Measurements from ENCODE around the gene SPSB1. TPM values are rescaled to one million over a fixed set of nuclear protein-coding genes. Genes with fewer than 3 reads are reported as not detected.
A peak's percentile ranks its signal among the peaks of the same experiment; 100 is the strongest.

SPSB1 gene
- total and polyA plus RNA-seq, 7 experiments from 2014 or later, result 1.4 to 10.3 (median 1.9) TPM

GRCh38 chr1:9401080-9401453 is 108.4 kb downstream of the SPSB1 start:
- Histone ChIP-seq H3K27me3 (ENCODE audit: control insufficient read depth in 2 of 2, insufficient read depth in 2 of 2, low read length in 2 of 2) (no peaks in the 10 kb centered on the region), H3K9me3 (ENCODE audit: control insufficient read depth in 2 of 3, low read length in 3 of 3) (no peaks in the 10 kb centered on the region), H3K36me3 (ENCODE audit: control insufficient read depth in 2 of 3, insufficient read depth in 3 of 3, low read length in 3 of 3) (no peaks in the 10 kb centered on the region), H3K4me3 (ENCODE audit: low read length) (no peak overlapping the region), H3K27ac (ENCODE audit: low read depth, low read length) (no peak overlapping the region), H3K4me1 (ENCODE audit: control insufficient read depth in 2 of 2, insufficient read depth in 2 of 2, low read length in 2 of 2) (peaks cover 0 to 16% of the 10 kb centered on the region in 2 donors)
- H3K4me1 Mint-ChIP-seq, result peaks cover 5 to 20% (median 17%) of the 10 kb centered on the region in 7 donors
- peak overlapping the region in 1 of 9 donors; percentile 74 for H3K27ac Mint-ChIP-seq
- POLR2A ChIA-PET, result interaction anchor here (2.5 kb wide), 1 partner anchor 25 kb away, joined by 12 read pairs; no protein-coding TSS in a partner anchor
- H3K4me3 Mint-ChIP-seq, result no peak overlapping the region
- ATAC-seq (no peak), DNase-seq (no peak)
- peaks cover 0 to 11% (median 0%) of the 10 kb centered on the region in 5 donors for H3K27me3 Mint-ChIP-seq
- H3K36me3 Mint-ChIP-seq, result no peaks in the 10 kb centered on the region
- CTCF ChIA-PET, result no interaction called here
- H3K9me3 Mint-ChIP-seq, result no peaks in the 10 kb centered on the region
- intact Hi-C loops (cut with micrococcal nuclease), result no loop called here

GRCh38 chr1:9402256-9402616 is 109.5 kb downstream of the SPSB1 start:
- CTCF ChIA-PET, result no interaction called here
- intact Hi-C loops (cut with micrococcal nuclease), result no loop called here
- Histone ChIP-seq H3K4me3 (ENCODE audit: low read length) (no peak overlapping the region), H3K27ac (ENCODE audit: low read depth, low read length) (no peak overlapping the region), H3K4me1 (ENCODE audit: control insufficient read depth in 2 of 2, insufficient read depth in 2 of 2, low read length in 2 of 2) (peaks cover 0 to 17% of the 10 kb centered on the region in 2 donors), H3K9me3 (ENCODE audit: control insufficient read depth in 2 of 3, low read length in 3 of 3) (no peaks in the 10 kb centered on the region), H3K36me3 (ENCODE audit: control insufficient read depth in 2 of 3, insufficient read depth in 3 of 3, low read length in 3 of 3) (no peaks in the 10 kb centered on the region), H3K27me3 (ENCODE audit: control insufficient read depth in 2 of 2, insufficient read depth in 2 of 2, low read length in 2 of 2) (no peaks in the 10 kb centered on the region)
- Mint-ChIP-seq H3K27me3 (peaks cover 0 to 9% (median 0%) of the 10 kb centered on the region in 5 donors), H3K27ac (peak overlapping the region in 1 of 9 donors; percentile 48), H3K4me3 (no peak overlapping the region), H3K9me3 (no peaks in the 10 kb centered on the region), H3K36me3 (no peaks in the 10 kb centered on the region), H3K4me1 (peaks cover 8 to 25% (median 22%) of the 10 kb centered on the region in 7 donors)
- DNase-seq, result no peak
- POLR2A ChIA-PET, result no interaction called here
- no peak for ATAC-seq

- intact Hi-C loops (cut with micrococcal nuclease), result no loop called here
- no peaks in the 10 kb centered on the region for H3K27me3 ChIP-seq (ENCODE audit: control insufficient read depth in 2 of 2, insufficient read depth in 2 of 2, low read length in 2 of 2)
- no peaks in the 10 kb centered on the region for H3K9me3 ChIP-seq (ENCODE audit: control insufficient read depth in 2 of 3, low read length in 3 of 3)
- no peak overlapping the region for H3K4me3 ChIP-seq (ENCODE audit: low read length)
- no peaks in the 10 kb centered on the region for H3K9me3 Mint-ChIP-seq
- no peak overlapping the region for H3K27ac Mint-ChIP-seq
- peaks cover 8 to 25% (median 22%) of the 10 kb centered on the region in 7 donors for H3K4me1 Mint-ChIP-seq
- H3K4me3 Mint-ChIP-seq, result no peak overlapping the region
- ATAC-seq (no peak), DNase-seq (no peak)
- peaks cover 0 to 17% of the 10 kb centered on the region in 2 donors for H3K4me1 ChIP-seq (ENCODE audit: control insufficient read depth in 2 of 2, insufficient read depth in 2 of 2, low read length in 2 of 2)
- H3K27me3 Mint-ChIP-seq, result peaks cover 0 to 9% (median 0%) of the 10 kb centered on the region in 5 donors
- H3K27ac ChIP-seq (ENCODE audit: low read depth, low read length), result no peak overlapping the region
- CTCF ChIA-PET, result no interaction called here
- POLR2A ChIA-PET, result no interaction called here
- no peaks in the 10 kb centered on the region for H3K36me3 Mint-ChIP-seq
- H3K36me3 ChIP-seq (ENCODE audit: control insufficient read depth in 2 of 3, insufficient read depth in 3 of 3, low read length in 3 of 3), result no peaks in the 10 kb centered on the region
These were observed 110.1 kb downstream of the SPSB1 start for GRCh38 chr1:9402717-9403225.

- DNase-seq, result no peak
- Histone ChIP-seq H3K4me1 (ENCODE audit: control insufficient read depth in 2 of 2, insufficient read depth in 2 of 2, low read length in 2 of 2) (peaks cover 0 to 17% of the 10 kb centered on the region in 2 donors), H3K9me3 (ENCODE audit: control insufficient read depth in 2 of 3, low read length in 3 of 3) (no peaks in the 10 kb centered on the region), H3K36me3 (ENCODE audit: control insufficient read depth in 2 of 3, insufficient read depth in 3 of 3, low read length in 3 of 3) (no peaks in the 10 kb centered on the region), H3K27ac (ENCODE audit: low read depth, low read length) (no peak overlapping the region), H3K27me3 (ENCODE audit: control insufficient read depth in 2 of 2, insufficient read depth in 2 of 2, low read length in 2 of 2) (no peaks in the 10 kb centered on the region), H3K4me3 (ENCODE audit: low read length) (no peak overlapping the region)
- Mint-ChIP-seq H3K4me3 (no peak overlapping the region), H3K36me3 (no peaks in the 10 kb centered on the region), H3K4me1 (peaks cover 6 to 21% (median 18%) of the 10 kb centered on the region in 7 donors), H3K27ac (no peak overlapping the region), H3K27me3 (peaks cover 0 to 9% (median 0%) of the 10 kb centered on the region in 5 donors), H3K9me3 (no peaks in the 10 kb centered on the region)
- CTCF ChIA-PET, result no interaction called here
- POLR2A ChIA-PET, result no interaction called here
- ATAC-seq, result no peak
- intact Hi-C loops (cut with micrococcal nuclease), result no loop called here
These were observed 111.6 kb downstream of the SPSB1 start for GRCh38 chr1:9404117-9404914.

GRCh38 chr1:9406111-9406510 is 113.4 kb downstream of the SPSB1 start:
- peaks cover 0 to 14% (median 0%) of the 10 kb centered on the region in 5 donors for H3K27me3 Mint-ChIP-seq
- CTCF ChIA-PET, result interaction anchor here (0.8 kb wide), 1 partner anchor 116 kb away, joined by 3 read pairs; no protein-coding TSS in a partner anchor
- Histone ChIP-seq H3K9me3 (ENCODE audit: control insufficient read depth in 2 of 3, low read length in 3 of 3) (no peaks in the 10 kb centered on the region), H3K4me1 (ENCODE audit: control insufficient read depth in 2 of 2, insufficient read depth in 2 of 2, low read length in 2 of 2) (peaks cover 0 to 3% of the 10 kb centered on the region in 2 donors), H3K27me3 (ENCODE audit: control insufficient read depth in 2 of 2, insufficient read depth in 2 of 2, low read length in 2 of 2) (no peaks in the 10 kb centered on the region), H3K27ac (ENCODE audit: low read depth, low read length) (no peak overlapping the region), H3K4me3 (ENCODE audit: low read length) (no peak overlapping the region), H3K36me3 (ENCODE audit: control insufficient read depth in 2 of 3, insufficient read depth in 3 of 3, low read length in 3 of 3) (no peaks in the 10 kb centered on the region)
- H3K9me3 Mint-ChIP-seq, result peaks cover 0 to 3% (median 0%) of the 10 kb centered on the region in 11 donors
- intact Hi-C loops (cut with micrococcal nuclease), result no loop called here
- H3K27ac Mint-ChIP-seq, result peak overlapping the region in 7 of 9 donors; percentile 4 to 73 (median 42)
- H3K4me3 Mint-ChIP-seq, result peak overlapping the region in 1 of 10 donors; percentile 21
- no peak for ATAC-seq
- no peak for DNase-seq
- H3K4me1 Mint-ChIP-seq, result peaks cover 10 to 23% (median 18%) of the 10 kb centered on the region in 7 donors
- peaks cover 0 to 3% (median 0%) of the 10 kb centered on the region in 5 donors for H3K36me3 Mint-ChIP-seq
- POLR2A ChIA-PET, result no interaction called here

- Mint-ChIP-seq H3K4me1 (peaks cover 17 to 45% (median 39%) of the 10 kb centered on the region in 7 donors), H3K9me3 (peaks cover 0 to 4% (median 0%) of the 10 kb centered on the region in 11 donors), H3K4me3 (peak overlapping the region in 2 of 10 donors; percentile 0 to 46), H3K36me3 (peaks cover 0 to 6% (median 0%) of the 10 kb centered on the region in 5 donors), H3K27me3 (peaks cover 0 to 10% (median 0%) of the 10 kb centered on the region in 5 donors), H3K27ac (peak overlapping the region; percentile 17 to 84 (median 32))
- intact Hi-C loops (cut with micrococcal nuclease), result loop anchor here in 1 of 2 donors (5.0 kb wide), 1 partner anchor 119 kb away; the partner anchor contains the start of gene SPSB1
- Histone ChIP-seq H3K4me3 (ENCODE audit: low read length) (no peak overlapping the region), H3K27me3 (ENCODE audit: control insufficient read depth in 2 of 2, insufficient read depth in 2 of 2, low read length in 2 of 2) (no peaks in the 10 kb centered on the region), H3K36me3 (ENCODE audit: control insufficient read depth in 2 of 3, insufficient read depth in 3 of 3, low read length in 3 of 3) (no peaks in the 10 kb centered on the region), H3K27ac (ENCODE audit: low read depth, low read length) (no peak overlapping the region), H3K9me3 (ENCODE audit: control insufficient read depth in 2 of 3, low read length in 3 of 3) (no peaks in the 10 kb centered on the region), H3K4me1 (ENCODE audit: control insufficient read depth in 2 of 2, insufficient read depth in 2 of 2, low read length in 2 of 2) (peaks cover 15 to 19% of the 10 kb centered on the region in 2 donors)
- ChIA-PET POLR2A (no interaction called here), CTCF (interaction anchor here (0.6 kb wide), 1 partner anchor 1035 kb away, joined by 4 read pairs; no protein-coding TSS in a partner anchor)
- ATAC-seq, result peak; percentile 47
- DNase-seq, result no peak
These were observed 118.1 kb downstream of the SPSB1 start for GRCh38 chr1:9410737-9411297.
